GM12878 (cell line): ENCODE results near the gene PTPN14. TPM values are rescaled to one million over a fixed set of nuclear protein-coding genes. Genes with fewer than 3 reads are reported as not detected.

Source experiments
- ATAC-seq: fragments of 200-7000 bp; cut with Tn5 transposase; 3 replicates; pipeline ENCODE4 v1.9.1; 2020; ENCODE audit warnings: mild to moderate bottlenecking, moderate library complexity
- BruUV-seq: library from RNA; stranded (reverse); fragments of 400-500 nt; replicated peaks from 2 replicates; lab custom pipeline; 2021; lab: Mats Ljungman, UMichigan
- CTCF ChIA-PET: fragments of 300-600 bp; sonication (Branson Sonifier 250); formaldehyde crosslinking; extraction: SDS; loops from one replicate; lab custom pipeline; 2021; ENCODE audit warnings: inconsistent platforms; lab: Yijun Ruan, JAX
- POLR2A ChIA-PET: fragments of 350-600 bp; formaldehyde crosslinking; extraction: SDS; loops from one replicate; lab custom pipeline; 2021; ENCODE audit warnings: inconsistent platforms; lab: Charles Lee
- RAD21 ChIA-PET: fragments of 300-600 bp; sonication (Branson Sonifier 250); formaldehyde crosslinking; loops from one replicate; lab custom pipeline; 2023; ENCODE audit warnings: antibody characterized with exemption; ENCODE audit not compliant: unreplicated experiment; lab: Charles Lee
- SMC1A ChIA-PET: fragments of 300-600 bp; sonication (Branson Sonifier 250); formaldehyde crosslinking; loops from one replicate; lab custom pipeline; 2023; ENCODE audit not compliant: unreplicated experiment, uncharacterized antibody; lab: Charles Lee
- DNase-seq: peaks from one replicate; pipeline ENCODE4 v3.0.0-alpha.2; 2011; ENCODE audit warnings: low read depth, low spot score
- FAIRE-seq: peaks from 3 replicates; lab custom pipeline; 2011; peaks lifted over from hg19 to GRCh38; lab: Jason Lieb, UNC
- H2AFZ ChIP-seq: 2 replicates; pipeline ENCODE4 v1.6.0; 2011; ENCODE audit warnings: low read depth, low read length, control low read depth; ENCODE audit not compliant: control insufficient read depth
- H3K27ac ChIP-seq: 2 replicates; pipeline ENCODE4 v1.5.1; 2011; ENCODE audit warnings: control low read depth; ENCODE audit not compliant: control insufficient read depth, insufficient read depth
- H3K27me3 ChIP-seq, 2 experiments: replicated peaks in 1 of 2; 2 replicates each; pipeline versions ENCODE4 v1.6.0 to v1.6.1; 2011; ENCODE audit warnings: low read length in 1 of 2; ENCODE audit not compliant: control insufficient read depth in 2 of 2, insufficient read depth in 2 of 2
- H3K36me3 ChIP-seq, 2 experiments: 2 replicates each; pipeline ENCODE4 v1.5.1; 2011; ENCODE audit warnings: low read length in 1 of 2; ENCODE audit not compliant: control insufficient read depth in 2 of 2, insufficient read depth in 2 of 2
- H3K4me1 ChIP-seq: 2 replicates; pipeline ENCODE4 v1.6.1; 2011; ENCODE audit warnings: mild to moderate bottlenecking, low read length, moderate library complexity, mixed read lengths; ENCODE audit not compliant: control insufficient read depth, insufficient read depth
- H3K4me2 ChIP-seq: 2 replicates; pipeline ENCODE4 v1.6.0; 2011; ENCODE audit warnings: control low read depth; ENCODE audit not compliant: control insufficient read depth, insufficient read depth
- H3K4me3 ChIP-seq: fragments of 200-600 bp; sonication (generic); 2 replicates; pipeline ENCODE4 v1.5.1; 2016
- H3K79me2 ChIP-seq: 2 replicates; pipeline ENCODE4 v1.6.0; 2011; ENCODE audit warnings: low read length; ENCODE audit not compliant: control insufficient read depth, insufficient read depth
- H3K9ac ChIP-seq: 2 replicates; pipeline ENCODE4 v1.8.0; 2011; ENCODE audit warnings: low read length, control low read depth, mixed read lengths; ENCODE audit not compliant: control insufficient read depth, insufficient read depth
- H3K9me3 ChIP-seq: replicated peaks from 3 replicates; pipeline ENCODE4 v1.5.1; 2011; ENCODE audit warnings: mild to moderate bottlenecking, low read length; ENCODE audit not compliant: control insufficient read depth, insufficient read depth
- H4K20me1 ChIP-seq: 2 replicates; pipeline ENCODE4 v1.6.0; 2011; ENCODE audit not compliant: control insufficient read depth, insufficient read depth
- CREM ChIP-seq: IDR thresholded peaks from 2 replicates; pipeline ENCODE4 v1.6.1; 2014; ENCODE audit warnings: antibody characterized with exemption, low read depth
- E2F4 ChIP-seq: IDR thresholded peaks from 2 replicates; pipeline ENCODE4 v1.6.1; 2012; ENCODE audit warnings: low read depth, low read length, improper control_type of control experiment
- FOXK2 ChIP-seq: fragments of 450-650 bp; IDR thresholded peaks from 2 replicates; pipeline ENCODE4 v1.6.1; 2017; ENCODE audit warnings: mild to moderate bottlenecking, moderate library complexity
- IRF4 ChIP-seq: IDR thresholded peaks from 2 replicates; pipeline ENCODE4 v1.6.1; 2011; ENCODE audit warnings: low read depth, low read length
- LARP7 ChIP-seq: fragments of 450-650 bp; IDR thresholded peaks from 2 replicates; pipeline ENCODE4 v1.6.1; 2017; ENCODE audit warnings: mild to moderate bottlenecking
- NR2C1 ChIP-seq: fragments of 450-650 bp; IDR thresholded peaks from 2 replicates; pipeline ENCODE4 v1.6.1; 2017; ENCODE audit warnings: antibody characterized with exemption, mild to moderate bottlenecking, moderate library complexity
- PML ChIP-seq: IDR thresholded peaks from 2 replicates; pipeline ENCODE4 v1.6.1; 2012; ENCODE audit warnings: low read length, inconsistent platforms
- POLR2A ChIP-seq: IDR thresholded peaks from 2 replicates; pipeline ENCODE4 v1.6.1; 2011; ENCODE audit warnings: low read depth, mild to moderate bottlenecking, low read length
- SMAD5 ChIP-seq: IDR thresholded peaks from 2 replicates; pipeline ENCODE4 v1.6.1; 2016; ENCODE audit warnings: antibody characterized with exemption, low read depth
- SP1 ChIP-seq: IDR thresholded peaks from one replicate; pipeline ENCODE4 v1.6.1; 2011; ENCODE audit warnings: low read depth, low read length
- ZNF274 ChIP-seq: IDR thresholded peaks from one replicate; pipeline ENCODE4 v1.8.0; 2011; ENCODE audit not compliant: insufficient read length, insufficient read depth
- ZNF384 ChIP-seq: IDR thresholded peaks from 2 replicates; pipeline ENCODE4 v1.6.1; 2012; ENCODE audit warnings: low read depth, mild to moderate bottlenecking, low read length, improper control_type of control experiment, borderline replicate concordance
- WGBS: methylation state at CpG from one replicate; pipeline ENCODE4 v1.1.6; 2016; ENCODE audit warnings: low lambda C conversion rate; ENCODE audit not compliant: insufficient replicate concordance, insufficient coverage; ENCODE audit errors: missing lambda C conversion rate; 5-methylcytosine and 5-hydroxymethylcytosine counted together
- in situ Hi-C: fragments of 300-500 bp; cut with MboI; formaldehyde crosslinking; loops from 9 replicates; pipeline ENCODE4 v1.14.3; 2018; ENCODE audit warnings: mixed read lengths
- intact Hi-C: fragments of 100-400 bp; cut with micrococcal nuclease; formaldehyde crosslinking; loops from one replicate; pipeline ENCODE4 v1.14.2; 2022; ENCODE audit not compliant: unreplicated experiment
- polyA plus RNA-seq, 11 experiments: library from polyadenylated mRNA; depleted of rRNA in 4 of 11; unstranded in 6 of 11; stranded (reverse) in 5 of 11; fragments of >200 nt; fragmentation: Nextera tagmentation in 4 of 11; fragmentation: Illumina TruSeq in 1 of 11; extraction: Ambion mirVana in 4 of 11; extraction: Trizol in 1 of 11; gene quantifications; 1 replicate in 1 of 11; 2 replicates in 10 of 11; pipeline versions ENCODE4 v1.2.1 to v1.2.3, GENCODE V29; 2011 to 2016; ENCODE audit warnings: inconsistent platforms in 2 of 11, missing spikeins in 2 of 11, low read depth in 1 of 11
- total RNA-seq, 4 experiments: library from RNA; depleted of rRNA in 3 of 4; stranded (reverse); fragments of >200 nt in 3 of 4; fragmentation: Illumina TruSeq in 1 of 4; extraction: Trizol in 1 of 4; gene quantifications; 2 replicates each; pipeline versions ENCODE4 v1.2.1 to v1.2.3, GENCODE V29; 2013 to 2021

Gene PTPN14
- total and polyA plus RNA-seq, 10 of the 15 experiments (the other 5 are each of a cell fraction or from before 2014, with no cell fraction given): 0.05 to 5.1 (median 0.44) TPM

DNA sequence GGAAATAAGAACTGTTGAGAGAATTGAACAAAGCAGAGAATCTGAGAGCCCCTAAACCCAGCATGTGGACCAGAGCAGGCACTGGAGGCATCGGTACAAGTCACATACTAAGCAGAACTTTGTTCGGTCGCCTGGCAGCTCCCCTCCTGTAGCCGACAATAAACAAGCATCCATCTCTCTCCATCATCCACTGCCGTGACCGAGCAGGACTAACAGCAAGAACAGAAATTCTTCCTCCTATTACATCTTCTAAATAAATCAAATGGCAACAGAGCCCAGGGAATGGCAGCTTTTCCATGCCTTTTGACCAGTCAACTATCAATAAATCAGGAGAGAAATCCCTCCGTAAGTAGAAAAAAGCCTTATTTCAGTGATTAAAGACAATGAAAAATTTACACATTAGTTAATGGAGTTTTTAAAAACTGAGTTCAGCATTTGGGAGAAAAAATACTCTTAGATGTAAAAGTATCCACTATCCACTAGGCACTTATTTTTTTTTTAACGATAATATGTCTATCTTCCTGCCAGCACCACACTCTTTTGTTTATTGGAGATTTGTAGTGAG is 36.5 kb downstream of the PTPN14 start:
- H3K9ac ChIP-seq: no peak overlapping the region
- DNase-seq: no peak
- TF ChIP-seq CREM (no peak), FOXK2 (no peak), PML (no peak), SP1 (no peak), IRF4 (no peak), ZNF274 (no peak), NR2C1 (no peak), SMAD5 (no peak), E2F4 (no peak), LARP7 (no peak), ZNF384 (no peak), POLR2A (no peak)
- TF ChIP-seq, all 136 proteins: peak for 0
- H3K36me3 ChIP-seq: no peaks in the 10 kb centered on the region
- no TSS peak for BruUV-seq
- ChIA-PET SMC1A (interaction anchor here (0.7 to 4.3 kb wide), 4 partner anchors 15 to 110 kb away, joined by 3 to 42 read pairs (median 4); no protein-coding TSS in a partner anchor), RAD21 (interaction anchor here (1.2 kb wide), 1 partner anchor 18 kb away, joined by 5 read pairs; no protein-coding TSS in a partner anchor), CTCF (interaction anchor here (1.0 kb wide), 1 partner anchor 28 kb away, joined by 3 read pairs; no protein-coding TSS in a partner anchor), POLR2A (interaction anchor here (1.6 kb wide), 1 partner anchor 13 kb away, joined by 4 read pairs; no protein-coding TSS in a partner anchor)
- ATAC-seq (no peak), FAIRE-seq (no peak)
- H2AFZ ChIP-seq: no peak overlapping the region
- no peak overlapping the region for H3K4me2 ChIP-seq
- H3K79me2 ChIP-seq: no peaks in the 10 kb centered on the region
- H3K4me3 ChIP-seq: no peak overlapping the region
- intact Hi-C loops: no loop called here
- no peaks in the 10 kb centered on the region for H3K9me3 ChIP-seq
- in situ Hi-C loops: no loop called here
- no peak overlapping the region for H3K27ac ChIP-seq
- no peaks in the 10 kb centered on the region; a peak in 1 of 4 replicates for H3K27me3 ChIP-seq
- WGBS: 51% methylated on average over 8 of the region's 8 CpGs
- no peaks in the 10 kb centered on the region for H3K4me1 ChIP-seq
- no peaks in the 10 kb centered on the region for H4K20me1 ChIP-seq
